Cardiac muscle cell (in vitro differentiated cells and primary cell): ENCODE results near the gene PIEZO1. TPM values are rescaled to one million over a fixed set of nuclear protein-coding genes. Genes with fewer than 3 reads are reported as not detected.

Experiments
- DNase-seq, 2 donors: peaks; one replicate each; pipeline versions ENCODE4 v3.0.0 to v3.0.0-alpha.2; 2010 to 2017; ENCODE audit warnings: low read depth in 1 of 2, low spot score in 1 of 2
- H3K27ac ChIP-seq: fragments of 200-600 bp; sonication (generic); 2 replicates; pipeline ENCODE4 v1.5.1; 2016
- H3K27me3 ChIP-seq: fragments of 200-600 bp; sonication (generic); 2 replicates; pipeline ENCODE4 v1.6.0; 2016; ENCODE audit warnings: control low read depth
- H3K36me3 ChIP-seq: fragments of 200-600 bp; sonication (generic); 2 replicates; pipeline ENCODE4 v1.5.1; 2016; ENCODE audit warnings: control low read depth
- H3K4me1 ChIP-seq: fragments of 200-600 bp; sonication (generic); 2 replicates; pipeline ENCODE4 v1.8.1; 2017; ENCODE audit warnings: low read depth, mild to moderate bottlenecking, mixed run types
- H3K4me3 ChIP-seq: fragments of 200-600 bp; sonication (generic); 2 replicates; pipeline ENCODE4 v1.5.1; 2016; ENCODE audit warnings: mild to moderate bottlenecking
- H3K9me3 ChIP-seq: fragments of 200-600 bp; sonication (generic); 2 replicates; pipeline ENCODE4 v1.5.1; 2017; ENCODE audit warnings: low read depth, mild to moderate bottlenecking, control low read depth
- CTCF ChIP-seq: IDR thresholded peaks from 2 replicates; pipeline ENCODE4 v1.5.1; 2012; ENCODE audit warnings: low read depth, mild to moderate bottlenecking, low read length
- polyA plus RNA-seq: library from polyadenylated mRNA; unstranded; fragments of >200 nt; fragmentation: Nextera tagmentation; extraction: Ambion mirVana; gene quantifications from 2 replicates; pipeline ENCODE4 v1.2.1, GENCODE V29; 2016
- total RNA-seq: library from RNA; depleted of rRNA; stranded (reverse); fragments of >200 nt; gene quantifications from 2 replicates; pipeline ENCODE4 v1.2.3, GENCODE V29; 2016

PIEZO1 gene
- total and polyA plus RNA-seq, 2 experiments from 2014 or later = 32.7 to 121 TPM

DNA sequence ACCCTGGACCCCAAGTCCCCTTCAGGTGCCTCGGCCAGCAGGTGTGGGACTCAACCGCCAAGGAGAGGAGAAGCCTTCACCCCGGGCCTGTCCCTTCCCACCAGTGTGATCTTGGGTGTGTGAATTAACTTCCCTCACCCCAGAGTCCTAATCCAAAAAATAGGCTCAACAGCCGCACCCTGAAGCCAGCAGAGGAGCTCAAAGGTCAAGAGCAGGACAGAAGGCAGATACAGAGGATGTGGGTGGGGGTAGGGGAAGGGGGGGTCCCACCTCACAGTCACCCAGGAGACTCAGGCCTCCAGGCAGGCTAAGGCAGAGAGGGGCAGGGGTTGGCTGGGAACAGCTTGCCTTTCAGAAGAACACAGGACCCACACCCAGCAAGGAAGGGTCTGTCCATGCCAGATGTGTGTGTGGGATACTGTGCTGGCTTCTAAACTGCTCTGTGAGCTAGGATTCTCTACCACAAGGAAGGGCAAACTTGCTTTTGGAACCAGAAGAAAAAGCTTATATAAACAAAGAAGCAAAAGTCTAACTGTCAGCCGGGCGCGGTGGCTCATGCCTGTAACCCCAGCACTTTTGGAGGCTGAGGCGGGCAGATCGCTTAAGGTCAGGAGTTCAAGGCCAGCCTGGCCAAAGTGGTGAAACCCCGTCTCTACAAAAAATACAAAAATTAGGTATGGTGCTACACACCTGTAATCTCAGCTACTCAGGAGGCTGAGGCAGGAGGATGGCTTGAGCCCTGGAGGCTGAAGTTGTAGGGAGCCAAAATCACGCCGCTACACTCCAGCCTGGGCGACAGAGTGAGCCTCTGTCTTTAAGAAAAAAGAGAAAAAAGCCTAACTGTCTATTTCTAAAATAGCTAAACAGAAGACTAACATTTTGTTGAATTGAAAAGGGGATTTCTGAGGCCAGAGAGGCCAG lies 4.6 kb downstream of the PIEZO1 start:
- Histone ChIP-seq H3K27me3 (no peaks in the 10 kb centered on the region), H3K9me3 (no peaks in the 10 kb centered on the region), H3K4me3 (no peak overlapping the region), H3K4me1 (peaks cover 17% of the 10 kb centered on the region), H3K36me3 (no peaks in the 10 kb centered on the region), H3K27ac (peak overlapping the region; percentile 62)
- no peak for DNase-seq
- no peak for TF ChIP-seq CTCF

DNA sequence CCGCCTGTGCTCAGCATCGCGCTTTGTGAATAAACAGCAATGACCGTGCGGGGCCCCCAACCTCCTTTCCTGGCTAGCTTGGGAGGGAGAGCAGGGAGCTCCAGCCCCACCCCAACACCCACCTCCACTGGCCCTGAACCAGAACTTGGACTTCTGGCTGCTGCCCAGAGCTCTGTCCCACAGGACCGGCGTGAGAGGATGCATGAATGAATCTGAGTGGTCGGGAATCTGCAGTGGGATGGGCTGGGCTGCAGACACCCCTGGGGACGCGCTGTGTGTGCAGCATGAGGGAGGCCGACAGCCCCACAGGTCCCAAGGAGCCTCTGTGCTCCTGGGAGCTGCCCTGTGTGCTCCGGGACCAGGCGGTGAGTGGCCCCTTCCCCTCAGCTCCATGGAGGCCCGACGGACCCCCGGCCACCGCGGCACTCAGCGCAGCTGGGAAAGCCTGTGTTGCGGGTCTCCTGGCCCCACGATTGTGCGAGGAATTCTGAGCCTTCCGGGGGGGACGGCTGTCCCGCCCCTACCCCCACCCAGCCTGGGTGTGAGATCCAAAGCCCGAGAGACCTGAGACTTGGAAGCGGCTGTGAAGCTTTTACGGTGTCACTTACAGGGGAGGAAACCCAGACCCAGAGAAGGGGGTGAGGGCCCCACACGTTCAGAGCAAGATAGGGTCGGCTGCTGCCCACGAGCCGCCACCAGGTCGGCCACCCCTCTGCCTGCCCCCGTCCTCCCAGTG lies 5.4 kb downstream of the PIEZO1 start:
- H3K4me3 ChIP-seq = no peak overlapping the region
- DNase-seq = peak in 1 of 2 donors; percentile 57
- H3K27ac ChIP-seq = peak overlapping the region; percentile 62
- H3K27me3 ChIP-seq = no peaks in the 10 kb centered on the region
- no peaks in the 10 kb centered on the region for H3K9me3 ChIP-seq
- H3K4me1 ChIP-seq = peaks cover 20% of the 10 kb centered on the region
- TF ChIP-seq CTCF = no peak
- no peaks in the 10 kb centered on the region for H3K36me3 ChIP-seq

DNA sequence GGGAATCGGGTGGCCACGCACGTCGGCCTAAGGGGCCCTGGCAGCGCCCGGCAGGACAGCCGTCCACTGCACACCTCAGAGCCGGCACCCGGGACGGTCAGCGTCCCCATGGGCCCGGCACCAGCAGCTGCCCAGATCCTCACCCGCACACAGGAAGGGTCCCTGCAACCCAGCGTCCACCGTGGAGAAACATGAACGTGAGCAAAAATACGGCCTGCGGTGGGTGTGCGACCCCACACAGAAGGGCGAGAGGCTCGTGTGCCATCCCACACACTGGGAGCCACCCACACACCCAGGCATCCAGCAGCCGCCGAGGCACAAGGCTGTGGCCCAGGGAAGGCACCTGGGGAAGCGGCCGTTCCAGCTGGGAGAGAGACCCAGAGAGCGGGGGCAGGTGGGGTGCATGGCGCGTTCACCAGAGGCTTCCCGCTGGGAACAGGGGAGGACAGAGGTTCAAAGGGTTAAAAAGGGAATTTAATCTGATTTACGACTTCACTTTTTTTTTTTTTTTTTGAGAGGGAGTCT lies 6.4 kb downstream of the PIEZO1 start:
- TF ChIP-seq CTCF = no peak
- H3K4me3 ChIP-seq = no peak overlapping the region
- no peaks in the 10 kb centered on the region for H3K36me3 ChIP-seq
- H3K9me3 ChIP-seq = no peaks in the 10 kb centered on the region
- DNase-seq = no peak
- H3K4me1 ChIP-seq = peaks cover 29% of the 10 kb centered on the region
- H3K27me3 ChIP-seq = no peaks in the 10 kb centered on the region
- no peak overlapping the region for H3K27ac ChIP-seq

- TF ChIP-seq CTCF = no peak
- Histone ChIP-seq H3K9me3 (no peaks in the 10 kb centered on the region), H3K27me3 (no peaks in the 10 kb centered on the region), H3K4me1 (peaks cover 33% of the 10 kb centered on the region), H3K36me3 (no peaks in the 10 kb centered on the region), H3K27ac (no peak overlapping the region), H3K4me3 (no peak overlapping the region)
- no peak for DNase-seq
These were observed 6.8 kb downstream of the PIEZO1 start for GRCh38 chr16:88778271-88778525.

GRCh38 chr16:88777471-88778270 lies 7.3 kb downstream of the PIEZO1 start:
- no peak for DNase-seq
- no peaks in the 10 kb centered on the region for H3K36me3 ChIP-seq
- H3K4me1 ChIP-seq = peaks cover 36% of the 10 kb centered on the region
- H3K9me3 ChIP-seq = no peaks in the 10 kb centered on the region
- no peak overlapping the region for H3K27ac ChIP-seq
- no peak overlapping the region for H3K4me3 ChIP-seq
- TF ChIP-seq CTCF = no peak
- no peaks in the 10 kb centered on the region for H3K27me3 ChIP-seq
